GM12873 (cell line): Measurements from ENCODE around the gene SLC25A22.

Experiments
- CTCF ChIP-seq: IDR thresholded peaks from 2 replicates; pipeline ENCODE4 v1.5.1; 2012; ENCODE audit warnings: low read depth, mild to moderate bottlenecking, moderate library complexity, low read length, control low read depth; ENCODE audit not compliant: insufficient read depth; ENCODE audit errors: missing control alignments

The SLC25A22 gene

GRCh38 chr11:803467-803742 lies 5.3 kb upstream of the SLC25A22 start:
- TF ChIP-seq CTCF: no peak

- no peak for TF ChIP-seq CTCF
Measured at GRCh38 chr11:802693-803466, 4.8 kb upstream of the SLC25A22 start.

DNA sequence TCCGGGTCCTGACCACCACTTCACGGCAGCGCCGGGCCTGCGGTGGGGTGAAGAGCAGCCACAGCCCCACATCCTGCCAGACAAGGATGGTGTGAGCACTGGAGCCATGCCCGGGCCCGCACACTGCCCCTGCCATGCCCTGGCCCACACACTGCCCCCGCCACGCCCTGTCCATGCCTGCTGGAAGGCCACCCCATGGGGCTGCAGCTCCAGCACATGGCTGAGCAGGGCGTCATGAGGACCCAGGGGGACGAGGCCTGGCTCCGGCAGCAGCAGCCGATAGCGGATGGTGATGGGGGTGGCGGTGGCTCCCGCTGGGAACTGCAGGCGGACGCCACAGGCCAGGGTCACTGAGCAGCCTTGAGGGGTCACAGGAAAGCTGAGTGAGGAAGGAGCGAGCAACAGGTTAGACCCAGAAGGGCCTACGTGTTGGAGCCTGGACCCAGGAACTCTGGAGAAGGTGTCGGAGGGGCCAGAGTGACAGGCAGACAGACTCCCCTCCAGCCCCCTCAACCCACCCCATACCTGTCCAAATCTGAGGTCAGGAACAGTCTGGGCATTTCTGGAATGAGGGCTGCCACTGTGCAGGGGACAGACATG lies 4.0 kb upstream of the SLC25A22 start:
- TF ChIP-seq CTCF: no peak

GRCh38 chr11:801097-801780 lies 3.2 kb upstream of the SLC25A22 start:
- no peak for TF ChIP-seq CTCF

DNA sequence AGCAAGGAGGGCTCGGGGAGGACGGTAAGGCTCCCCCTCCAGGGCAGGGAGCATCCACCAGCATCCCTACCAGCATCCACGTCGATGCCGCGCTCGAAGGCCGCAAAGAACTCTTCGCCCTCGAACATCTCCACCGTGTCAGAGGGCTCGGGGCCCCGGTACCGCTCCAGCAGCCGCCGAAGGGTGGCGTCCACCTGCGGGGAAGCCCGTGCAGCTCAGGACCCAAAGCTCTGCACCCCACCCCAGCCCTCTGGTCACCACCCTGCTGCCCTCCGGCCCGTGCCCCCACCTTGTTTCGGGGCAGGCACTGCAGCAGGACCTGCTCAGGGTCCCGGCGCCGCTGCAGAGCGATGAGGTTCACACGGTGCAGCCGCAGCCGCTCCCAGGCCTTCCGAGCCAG lies 2.4 kb upstream of the SLC25A22 start:
- no peak for TF ChIP-seq CTCF

GRCh38 chr11:799641-800316 lies 1.7 kb upstream of the SLC25A22 start:
- no peak for TF ChIP-seq CTCF

DNA sequence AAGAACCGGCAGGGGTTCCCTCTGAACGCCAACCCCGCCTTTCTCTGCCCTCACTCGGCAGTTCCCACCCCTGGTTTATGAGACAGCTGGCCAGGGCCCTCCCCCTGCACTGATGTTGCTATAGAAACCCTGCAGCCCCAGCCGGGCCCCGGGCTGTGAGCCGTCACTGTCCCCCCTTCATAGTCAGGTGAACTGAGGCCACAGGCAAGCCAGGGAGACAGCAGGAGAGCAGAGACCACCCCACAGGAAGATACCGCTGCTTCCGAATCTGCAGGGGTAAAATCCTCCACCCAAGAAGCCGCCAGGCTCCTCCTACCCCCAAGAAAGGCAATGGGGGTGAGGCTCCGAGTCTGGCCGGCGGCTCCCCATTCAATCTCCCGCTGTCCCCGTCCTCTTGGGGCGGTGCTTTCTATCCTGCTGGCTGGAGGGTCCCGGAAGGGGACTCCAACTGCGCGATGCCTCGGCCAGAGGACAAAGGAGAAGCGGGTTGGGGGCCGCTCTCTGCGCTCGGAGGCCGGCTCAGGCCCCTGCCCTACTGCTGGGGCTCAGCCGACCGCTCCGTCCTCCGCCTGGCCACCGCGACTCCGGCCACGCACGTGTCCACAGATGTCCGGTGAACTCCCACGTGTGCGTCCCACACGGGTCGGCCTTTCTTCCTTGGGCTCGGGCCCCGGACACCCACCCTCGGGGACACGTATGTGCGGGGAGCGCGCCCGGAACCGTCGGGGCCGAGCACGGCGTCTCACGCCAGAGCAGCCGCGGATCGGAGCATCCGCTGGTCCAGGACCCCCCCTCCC lies 587 bp downstream of the SLC25A22 start:
- no peak for TF ChIP-seq CTCF
